Anterior cingulate cortex (tissue), 58 donors: Measurements from ENCODE around the gene ST6GALNAC1.

Experiments used
- DNase-seq, 58 donors: peaks; one replicate each; lab custom pipeline; 2025; lab: John Stamatoyannopoulos, UW

The ST6GALNAC1 gene

GRCh38 chr17:76643553-76644148, at the start of gene ST6GALNAC1:
TSS of gene ST6GALNAC1 (minus strand) at chr17:76643757. CDS start at chr17:76643638, 119 bp downstream.
- DNase-seq = no peak

- DNase-seq = no peak
Measured at GRCh38 chr17:76691379-76692191, 48.0 kb upstream of the ST6GALNAC1 start.

GRCh38 chr17:76690596-76691280, 47.2 kb upstream of the ST6GALNAC1 start:
- DNase-seq = no peak

GRCh38 chr17:76689859-76690258, 46.3 kb upstream of the ST6GALNAC1 start:
- DNase-seq = no peak

GRCh38 chr17:76688165-76688622, 44.6 kb upstream of the ST6GALNAC1 start:
- peak in 1 of 58 donors; percentile 50 for DNase-seq

GRCh38 chr17:76687298-76688164, 44.0 kb upstream of the ST6GALNAC1 start:
- peak in 14 of 58 donors; percentile 14 to 62 (median 35) for DNase-seq

- DNase-seq = peak in 1 of 58 donors; percentile 49
Measured at GRCh38 chr17:76686538-76687297, 43.2 kb upstream of the ST6GALNAC1 start.

GRCh38 chr17:76685846-76686245, 42.3 kb upstream of the ST6GALNAC1 start:
- no peak for DNase-seq

- DNase-seq = no peak
Measured at GRCh38 chr17:76685366-76685765, 41.8 kb upstream of the ST6GALNAC1 start.

- DNase-seq = no peak
Measured at GRCh38 chr17:76684756-76685155, 41.2 kb upstream of the ST6GALNAC1 start.

- DNase-seq = no peak
Measured at GRCh38 chr17:76683921-76684745, 40.6 kb upstream of the ST6GALNAC1 start.

GRCh38 chr17:76683011-76683755, 39.6 kb upstream of the ST6GALNAC1 start:
- no peak for DNase-seq

GRCh38 chr17:76682296-76682695, 38.7 kb upstream of the ST6GALNAC1 start:
- DNase-seq = peak in 1 of 58 donors; percentile 36

GRCh38 chr17:76681222-76682137, 37.9 kb upstream of the ST6GALNAC1 start:
- peak in 51 of 58 donors; percentile 16 to 86 (median 51) for DNase-seq

- DNase-seq = no peak
Measured at GRCh38 chr17:76679239-76679638, 35.7 kb upstream of the ST6GALNAC1 start.

GRCh38 chr17:76678330-76678729, 34.8 kb upstream of the ST6GALNAC1 start:
- DNase-seq = no peak

GRCh38 chr17:76677406-76677805, 33.8 kb upstream of the ST6GALNAC1 start:
- DNase-seq = no peak
